Neutrophil (primary cell): ENCODE measurements around the gene AKT1.

ENCODE experiments used
- H3K27ac ChIP-seq: fragments of 200-600 bp; sonication (generic); 2 replicates; pipeline ENCODE4 v1.5.1; 2016; ENCODE audit warnings: mild to moderate bottlenecking, moderate library complexity
- H3K27me3 ChIP-seq: fragments of 200-600 bp; sonication (generic); 2 replicates; pipeline ENCODE4 v1.6.0; 2016; ENCODE audit warnings: mild to moderate bottlenecking
- H3K36me3 ChIP-seq: fragments of 200-600 bp; sonication (generic); 2 replicates; pipeline ENCODE4 v1.5.1; 2017
- H3K4me1 ChIP-seq, 2 experiments: fragments of 200-600 bp in 1 of 2; sonication (generic) in 1 of 2; 1 replicate in 1 of 2; 2 replicates in 1 of 2; pipeline versions ENCODE4 v1.5.1 to v1.6.1; 2013 to 2016; ENCODE audit warnings: low read depth in 1 of 2, low read length in 1 of 2, mild to moderate bottlenecking in 1 of 2, moderate library complexity in 1 of 2; ENCODE audit not compliant: control insufficient read depth in 1 of 2, insufficient read depth in 1 of 2
- H3K4me3 ChIP-seq, 2 experiments: fragments of 200-600 bp in 1 of 2; sonication (generic) in 1 of 2; 1 replicate in 1 of 2; 2 replicates in 1 of 2; pipeline ENCODE4 v1.5.1; 2013 to 2016; ENCODE audit warnings: low read depth in 1 of 2, low read length in 1 of 2, mild to moderate bottlenecking in 1 of 2, moderate library complexity in 1 of 2
- H3K9me3 ChIP-seq: fragments of 200-600 bp; sonication (generic); 2 replicates; pipeline ENCODE4 v1.5.1; 2016
- CTCF ChIP-seq: fragments of 200-600 bp; sonication (generic); IDR thresholded peaks from 2 replicates; pipeline ENCODE4 v1.5.1; 2016; ENCODE audit warnings: antibody characterized with exemption

The AKT1 gene

GRCh38 chr14:104741108-104741802 lies 54.3 kb downstream of the AKT1 start:
- Histone ChIP-seq H3K27ac (no peak overlapping the region), H3K4me1 (peaks cover 2% of the 10 kb centered on the region in 2 experiments), H3K36me3 (no peaks in the 10 kb centered on the region), H3K27me3 (no peaks in the 10 kb centered on the region), H3K9me3 (no peaks in the 10 kb centered on the region), H3K4me3 (no peak overlapping the region)
- TF ChIP-seq CTCF = no peak

GRCh38 chr14:104739546-104740516 lies 55.7 kb downstream of the AKT1 start:
- H3K36me3 ChIP-seq = no peaks in the 10 kb centered on the region
- peaks cover 5 to 7% of the 10 kb centered on the region in 2 experiments for H3K4me1 ChIP-seq
- H3K27ac ChIP-seq = no peak overlapping the region
- no peak for TF ChIP-seq CTCF
- H3K4me3 ChIP-seq = no peak overlapping the region
- H3K27me3 ChIP-seq = no peaks in the 10 kb centered on the region
- no peaks in the 10 kb centered on the region for H3K9me3 ChIP-seq

- peaks cover 5 to 7% of the 10 kb centered on the region in 2 experiments for H3K4me1 ChIP-seq
- no peak overlapping the region for H3K4me3 ChIP-seq
- no peak for TF ChIP-seq CTCF
- H3K27me3 ChIP-seq = no peaks in the 10 kb centered on the region
- no peaks in the 10 kb centered on the region for H3K36me3 ChIP-seq
- no peaks in the 10 kb centered on the region for H3K9me3 ChIP-seq
- no peak overlapping the region for H3K27ac ChIP-seq
These were observed 56.5 kb downstream of the AKT1 start for GRCh38 chr14:104739026-104739425.

- no peak overlapping the region for H3K4me3 ChIP-seq
- H3K27me3 ChIP-seq = no peaks in the 10 kb centered on the region
- peaks cover 5 to 7% of the 10 kb centered on the region in 2 experiments for H3K4me1 ChIP-seq
- no peak for TF ChIP-seq CTCF
- H3K27ac ChIP-seq = no peak overlapping the region
- no peaks in the 10 kb centered on the region for H3K36me3 ChIP-seq
- no peaks in the 10 kb centered on the region for H3K9me3 ChIP-seq
These were observed 57.1 kb downstream of the AKT1 start for GRCh38 chr14:104738375-104739019.

- H3K27me3 ChIP-seq = no peaks in the 10 kb centered on the region
- TF ChIP-seq CTCF = no peak
These were observed 59.5 kb downstream of the AKT1 start for GRCh38 chr14:104735830-104736642.

More at GRCh38 chr14:104735830-104736642, 59.5 kb downstream of the AKT1 start:
- Histone ChIP-seq H3K27ac (no peak overlapping the region), H3K36me3 (no peaks in the 10 kb centered on the region), H3K4me1 (peaks cover 5 to 7% of the 10 kb centered on the region in 2 experiments), H3K9me3 (no peaks in the 10 kb centered on the region), H3K4me3 (no peak overlapping the region)
